ENCODE results near the gene YAP1.

YAP1 gene

DNA sequence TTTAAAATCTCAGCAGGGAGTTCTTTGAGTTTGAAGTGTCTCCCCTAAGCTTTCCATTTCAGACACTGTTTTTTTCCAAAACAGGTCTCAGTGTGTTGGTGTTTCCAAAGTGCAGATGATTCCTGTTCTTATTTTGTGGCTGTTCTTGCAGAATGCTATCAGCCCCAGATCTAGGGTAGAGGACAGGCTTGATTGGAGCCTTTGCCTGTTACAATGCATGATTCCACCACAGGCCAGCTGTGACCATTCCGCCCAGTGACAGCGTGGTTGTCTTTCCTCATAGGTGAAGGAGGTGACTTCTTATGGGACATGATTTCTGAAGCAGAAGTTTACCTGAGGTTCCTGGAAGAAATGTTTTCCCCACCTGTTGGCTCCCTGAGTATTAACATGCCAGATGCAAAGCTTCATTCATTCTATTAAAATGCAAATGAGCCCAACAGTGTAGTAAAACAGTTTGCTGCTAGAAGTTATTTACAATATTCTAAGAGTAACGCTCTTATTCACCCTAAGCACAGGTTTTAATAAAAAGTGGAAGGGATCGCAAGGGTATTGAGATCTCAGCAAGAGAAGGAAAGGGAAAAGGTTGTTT is 170.1 kb downstream of the YAP1 start:
- no peak for DNase-seq
